Psoas muscle (tissue), 8 donors: ENCODE data around the gene EBF3. TPM values are rescaled to one million over a fixed set of nuclear protein-coding genes. Genes with fewer than 3 reads are reported as not detected.

Experiments
- ATAC-seq, 4 donors: fragments of 200-7000 bp; cut with Tn5 transposase; one replicate each; pipeline ENCODE4 v1.9.1; 2020; ENCODE audit warnings: moderate library complexity in 3 of 4, mild to moderate bottlenecking in 2 of 4
- DNase-seq, 2 donors: peaks; one replicate each; pipeline ENCODE4 v3.0.0-alpha.2; 2020
- H3K27ac ChIP-seq: fragments of 200-600 bp; one replicate; pipeline ENCODE4 v1.8.0; 2022
- H3K27me3 ChIP-seq, 3 donors: fragments of 200-600 bp in 1 of 3; one replicate each; pipeline versions ENCODE4 v1.6.1 to v1.8.0; 2013 to 2022; ENCODE audit warnings: low read length in 2 of 3, mild to moderate bottlenecking in 2 of 3, moderate library complexity in 1 of 3; ENCODE audit not compliant: insufficient read depth in 3 of 3
- H3K36me3 ChIP-seq, 2 donors: fragments of 200-600 bp in 1 of 2; one replicate each; pipeline versions ENCODE4 v1.6.1 to v1.8.0; 2013 to 2022; ENCODE audit warnings: low read depth in 1 of 2, mild to moderate bottlenecking in 1 of 2, moderate library complexity in 1 of 2; ENCODE audit not compliant: insufficient read depth in 1 of 2
- H3K4me1 ChIP-seq: fragments of 200-600 bp; one replicate; pipeline ENCODE4 v1.8.0; 2022
- H3K4me3 ChIP-seq: fragments of 200-600 bp; one replicate; pipeline ENCODE4 v1.8.0; 2022; ENCODE audit warnings: mild to moderate bottlenecking
- H3K9me3 ChIP-seq: fragments of 200-600 bp; one replicate; pipeline ENCODE4 v1.8.0; 2022
- WGBS, 3 donors: extraction: QIAGEN DNeasy Blood & Tissue Kit; methylation state at CpG; one replicate each; pipeline versions ENCODE4 v1.1.6 to v1.1.7; 2013; 5-methylcytosine and 5-hydroxymethylcytosine counted together
- intact Hi-C, 2 donors: fragments of 100-400 bp; cut with DNase I; formaldehyde crosslinking; loops; one replicate each; pipeline versions ENCODE4 v1.11.0 to v1.14.2; 2022
- polyA plus RNA-seq, 3 donors: library from polyadenylated mRNA; stranded (reverse); fragments of 200-250 nt; gene quantifications; one replicate each; pipeline ENCODE4 v1.2.3, GENCODE V29; 2013
- total RNA-seq, 4 donors: library from RNA; stranded (reverse); fragmentation: NEBNext Ultra II Directional in 2 of 4; extraction: Animal tissue kit (Norgen Biotek cat#: 25700) in 2 of 4; gene quantifications; one replicate each; pipeline versions ENCODE4 v1.2.1 to v1.2.4, GENCODE V29; 2021 to 2023
- TF ChIP-seq, protein P1 (sequence below): fragments of 200-600 bp; IDR thresholded peaks from one replicate; pipeline ENCODE4 v1.8.0; 2022; ENCODE audit warnings: antibody characterized with exemption
- donor health status: healthy with polysubstance abuse.
- donor health status: DM: no; HTN: no; CAD: no; lungs with moderate emphysema.
- donor health status: Bipolar disorder and iron deficiency.
- donor health status: healthy.
- donor health status: DM: yes; HTN: yes; CAD: no.
- donor health status: DM: no; HTN: no; CAD: no.
- donor health status: DM: no; HTN: no; CAD: no.
- donor health status: DM: yes; HTN: yes; CAD: no.

EBF3 gene
- total and polyA plus RNA-seq, 7 donors: 3.2 to 10.1 (median 5.2) TPM

GRCh38 chr10:129942019-129942277 lies 22.1 kb downstream of the EBF3 start:
- peaks cover 84% of the 10 kb centered on the region for H3K4me1 ChIP-seq
- no peak overlapping the region for H3K4me3 ChIP-seq
- no peaks in the 10 kb centered on the region for H3K36me3 ChIP-seq
- peak overlapping the region; percentile 78 for H3K27ac ChIP-seq
- no peak for DNase-seq
- no peak for ATAC-seq
- no peaks in the 10 kb centered on the region for H3K27me3 ChIP-seq
- TF ChIP-seq, protein P1, sequence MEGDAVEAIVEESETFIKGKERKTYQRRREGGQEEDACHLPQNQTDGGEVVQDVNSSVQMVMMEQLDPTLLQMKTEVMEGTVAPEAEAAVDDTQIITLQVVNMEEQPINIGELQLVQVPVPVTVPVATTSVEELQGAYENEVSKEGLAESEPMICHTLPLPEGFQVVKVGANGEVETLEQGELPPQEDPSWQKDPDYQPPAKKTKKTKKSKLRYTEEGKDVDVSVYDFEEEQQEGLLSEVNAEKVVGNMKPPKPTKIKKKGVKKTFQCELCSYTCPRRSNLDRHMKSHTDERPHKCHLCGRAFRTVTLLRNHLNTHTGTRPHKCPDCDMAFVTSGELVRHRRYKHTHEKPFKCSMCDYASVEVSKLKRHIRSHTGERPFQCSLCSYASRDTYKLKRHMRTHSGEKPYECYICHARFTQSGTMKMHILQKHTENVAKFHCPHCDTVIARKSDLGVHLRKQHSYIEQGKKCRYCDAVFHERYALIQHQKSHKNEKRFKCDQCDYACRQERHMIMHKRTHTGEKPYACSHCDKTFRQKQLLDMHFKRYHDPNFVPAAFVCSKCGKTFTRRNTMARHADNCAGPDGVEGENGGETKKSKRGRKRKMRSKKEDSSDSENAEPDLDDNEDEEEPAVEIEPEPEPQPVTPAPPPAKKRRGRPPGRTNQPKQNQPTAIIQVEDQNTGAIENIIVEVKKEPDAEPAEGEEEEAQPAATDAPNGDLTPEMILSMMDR: no peak
- intact Hi-C loops: loop anchor here in 1 of 2 donors (5.0 kb wide), 1 partner anchor 50 kb away; no protein-coding TSS in a partner anchor
- 82 to 88% (median 85%) methylated on average over 4 of the region's 4 CpGs for WGBS, 3 donors
- no peaks in the 10 kb centered on the region for H3K9me3 ChIP-seq

- H3K9me3 ChIP-seq: no peaks in the 10 kb centered on the region
- TF ChIP-seq, protein P1: no peak
- no peaks in the 10 kb centered on the region for H3K36me3 ChIP-seq
- intact Hi-C loops: loop anchor here in 1 of 2 donors (5.0 kb wide), 1 partner anchor 49 kb away; no protein-coding TSS in a partner anchor
- H3K27ac ChIP-seq: peak overlapping the region; percentile 78
- peak; percentile 40 to 82 (median 76) for ATAC-seq
- H3K27me3 ChIP-seq: no peaks in the 10 kb centered on the region
- no peak overlapping the region for H3K4me3 ChIP-seq
- peak in 1 of 2 donors; percentile 66 for DNase-seq
- WGBS, 3 donors: 48 to 57% (median 49%) methylated on average over 16 of the region's 16 CpGs
- peaks cover 82% of the 10 kb centered on the region for H3K4me1 ChIP-seq
Measured at GRCh38 chr10:129941199-129942018, 22.7 kb downstream of the EBF3 start.

GRCh38 chr10:129940617-129941198 lies 23.4 kb downstream of the EBF3 start:
- no peaks in the 10 kb centered on the region for H3K9me3 ChIP-seq
- DNase-seq (peak in 1 of 2 donors; percentile 39), ATAC-seq (peak in 3 of 4 donors; percentile 10 to 30 (median 14))
- TF ChIP-seq, protein P1: no peak
- H3K4me1 ChIP-seq: peaks cover 77% of the 10 kb centered on the region
- H3K4me3 ChIP-seq: no peak overlapping the region
- H3K27ac ChIP-seq: peak overlapping the region; percentile 78
- H3K36me3 ChIP-seq: no peaks in the 10 kb centered on the region
- WGBS, 3 donors: 67 to 82% (median 71%) methylated on average over 13 of the region's 13 CpGs
- H3K27me3 ChIP-seq: no peaks in the 10 kb centered on the region
- intact Hi-C loops: loop anchor here in 1 of 2 donors (5.0 kb wide), 1 partner anchor 48 kb away; no protein-coding TSS in a partner anchor

DNA sequence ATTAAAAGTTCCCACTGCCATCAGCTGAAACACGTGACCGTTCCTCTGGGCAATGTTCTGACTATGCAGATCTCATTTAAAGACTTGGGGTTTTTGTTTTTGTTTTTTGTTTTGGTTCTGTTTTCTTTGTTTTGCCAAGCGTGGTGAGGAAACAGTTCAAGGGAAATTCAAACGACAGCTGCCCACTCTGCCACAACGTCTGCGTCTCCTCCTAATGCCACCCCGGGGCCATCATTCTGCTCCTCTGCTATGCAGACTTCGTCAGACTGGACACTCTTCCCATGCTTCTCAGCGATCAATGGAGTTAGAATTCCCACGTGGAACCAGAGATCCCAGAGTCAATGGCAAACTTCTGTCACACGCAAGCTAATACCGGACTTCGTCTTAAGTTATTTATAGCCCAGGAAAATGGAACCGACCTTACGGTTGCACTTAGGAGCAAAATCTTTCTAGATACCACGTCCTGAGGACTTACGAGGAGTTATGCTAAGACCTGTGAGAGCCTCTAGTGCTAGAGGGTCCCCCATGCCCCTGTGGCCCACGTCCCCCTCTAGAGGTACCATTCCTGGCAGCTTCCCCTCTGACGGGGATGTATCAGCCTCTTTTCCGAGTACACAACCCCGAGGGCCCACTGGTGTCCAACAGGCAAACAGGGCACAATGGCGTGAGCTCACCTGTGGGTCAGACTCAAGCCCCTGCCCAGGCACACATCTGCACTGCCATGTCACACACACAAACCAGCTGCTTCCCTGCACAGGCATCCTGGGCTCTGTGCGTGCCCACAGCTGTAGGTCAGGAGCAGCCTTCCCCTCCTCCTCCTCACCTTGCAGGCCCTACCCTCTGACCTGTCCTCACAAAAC lies 24.4 kb downstream of the EBF3 start:
- Histone ChIP-seq H3K36me3 (no peaks in the 10 kb centered on the region), H3K9me3 (no peaks in the 10 kb centered on the region), H3K4me3 (peak overlapping the region; percentile 46), H3K27ac (peak overlapping the region; percentile 78), H3K27me3 (no peaks in the 10 kb centered on the region), H3K4me1 (peaks cover 74% of the 10 kb centered on the region)
- intact Hi-C loops: loop anchor here in 1 of 2 donors (5.0 kb wide), 1 partner anchor 47 kb away; no protein-coding TSS in a partner anchor
- TF ChIP-seq, protein P1: no peak
- DNase-seq: peak in 1 of 2 donors; percentile 45
- peak; percentile 36 to 69 (median 46) for ATAC-seq
- 20 to 42% (median 25%) methylated on average over 23 of the region's 23 CpGs for WGBS, 3 donors
